HL-60 (cell line): ENCODE results near the gene CHD2.

Experiments used
- CTCF ChIP-seq: IDR thresholded peaks from one replicate; pipeline ENCODE4 v1.5.1; 2011; ENCODE audit warnings: low read length, control low read depth, inconsistent platforms; ENCODE audit not compliant: insufficient read depth
- GABPA ChIP-seq: IDR thresholded peaks from 2 replicates; pipeline ENCODE4 v1.6.1; 2012; ENCODE audit warnings: low read depth
- POLR2AphosphoS5 ChIP-seq: IDR thresholded peaks from 2 replicates; pipeline ENCODE4 v1.6.1; 2012; ENCODE audit warnings: low read depth
- SPI1 ChIP-seq: IDR thresholded peaks from 2 replicates; pipeline ENCODE4 v1.6.1; 2012; ENCODE audit warnings: low read depth, mild to moderate bottlenecking, borderline replicate concordance

- TF ChIP-seq CTCF (no peak), POLR2AphosphoS5 (no peak), SPI1 (no peak), GABPA (no peak)
Observed at GRCh38 chr15:92971713-92972112, 71.6 kb downstream of the CHD2 start.
